ENCODE results near the gene DLGAP1. TPM values are rescaled to one million over a fixed set of nuclear protein-coding genes. Genes with fewer than 3 reads are reported as not detected.

Gene DLGAP1
- total and polyA plus RNA-seq, 5 donors = 0.11 to 0.31 (median 0.20) TPM; not detected in 1

- H3K27ac ChIP-seq (ENCODE audit: low read length) = no peak overlapping the region
- H3K9me3 ChIP-seq (ENCODE audit: control insufficient read depth, low read length) = no peaks in the 10 kb centered on the region
- intact Hi-C loops (cut with DNase I) = no loop called here
- 79% methylated on average over 4 of the region's 4 CpGs for WGBS
- no peak for DNase-seq
- no peaks in the 10 kb centered on the region for H3K27me3 ChIP-seq (ENCODE audit: control insufficient read depth, insufficient read depth)
- ATAC-seq = no peak
- H3K4me1 ChIP-seq (ENCODE audit: control insufficient read depth, insufficient read depth, low read length) = no peaks in the 10 kb centered on the region
- H3K4me3 ChIP-seq (ENCODE audit: low read length) = no peak overlapping the region
Observed at GRCh38 chr18:4078246-4078645, 376.9 kb downstream of the DLGAP1 start.

- no peak for DNase-seq
- ATAC-seq = no peak
- intact Hi-C loops (cut with DNase I) = no loop called here
- Histone ChIP-seq H3K27me3 (ENCODE audit: control insufficient read depth, insufficient read depth) (no peaks in the 10 kb centered on the region), H3K4me1 (ENCODE audit: control insufficient read depth, insufficient read depth, low read length) (no peaks in the 10 kb centered on the region), H3K4me3 (ENCODE audit: low read length) (no peak overlapping the region), H3K27ac (ENCODE audit: low read length) (no peak overlapping the region), H3K9me3 (ENCODE audit: control insufficient read depth, low read length) (no peaks in the 10 kb centered on the region)
- 69% methylated on average over 2 of the region's 2 CpGs for WGBS
Observed at GRCh38 chr18:4077721-4078120, 377.4 kb downstream of the DLGAP1 start.

- no peaks in the 10 kb centered on the region for H3K27me3 ChIP-seq (ENCODE audit: control insufficient read depth, insufficient read depth)
Observed at GRCh38 chr18:4077204-4077603, 377.9 kb downstream of the DLGAP1 start.

GRCh38 chr18:4074647-4075046 is 380.5 kb downstream of the DLGAP1 start:
- no peak overlapping the region for H3K27ac ChIP-seq (ENCODE audit: low read length)
- no peaks in the 10 kb centered on the region for H3K4me1 ChIP-seq (ENCODE audit: control insufficient read depth, insufficient read depth, low read length)
- H3K4me3 ChIP-seq (ENCODE audit: low read length) = no peak overlapping the region
- no peaks in the 10 kb centered on the region for H3K27me3 ChIP-seq (ENCODE audit: control insufficient read depth, insufficient read depth)
- 84% methylated on average over 3 of the region's 3 CpGs for WGBS
- DNase-seq (no peak), ATAC-seq (no peak)
- no peaks in the 10 kb centered on the region for H3K9me3 ChIP-seq (ENCODE audit: control insufficient read depth, low read length)
- intact Hi-C loops (cut with DNase I) = no loop called here

More at GRCh38 chr18:4077204-4077603, 377.9 kb downstream of the DLGAP1 start:
- H3K4me3 ChIP-seq (ENCODE audit: low read length) = no peak overlapping the region
- H3K27ac ChIP-seq (ENCODE audit: low read length) = no peak overlapping the region
- intact Hi-C loops (cut with DNase I) = no loop called here
- 45% methylated on average over 2 of the region's 2 CpGs for WGBS
- ATAC-seq (no peak), DNase-seq (no peak)
- no peaks in the 10 kb centered on the region for H3K4me1 ChIP-seq (ENCODE audit: control insufficient read depth, insufficient read depth, low read length)
- H3K9me3 ChIP-seq (ENCODE audit: control insufficient read depth, low read length) = no peaks in the 10 kb centered on the region

GRCh38 chr18:4069183-4069582 is 385.9 kb downstream of the DLGAP1 start:
- intact Hi-C loops (cut with DNase I) = loop anchor here in 2 of 4 donors (5.0 kb wide), 1 partner anchor 297 kb away; no protein-coding TSS in a partner anchor
- DNase-seq (no peak), ATAC-seq (no peak)
- H3K9me3 ChIP-seq (ENCODE audit: control insufficient read depth, low read length) = no peaks in the 10 kb centered on the region
- no peak overlapping the region for H3K4me3 ChIP-seq (ENCODE audit: low read length)
- H3K27me3 ChIP-seq (ENCODE audit: control insufficient read depth, insufficient read depth) = no peaks in the 10 kb centered on the region
- WGBS = 72% methylated on average over 6 of the region's 6 CpGs
- H3K4me1 ChIP-seq (ENCODE audit: control insufficient read depth, insufficient read depth, low read length) = no peaks in the 10 kb centered on the region
- no peak overlapping the region for H3K27ac ChIP-seq (ENCODE audit: low read length)

GRCh38 chr18:4068552-4069158 is 386.5 kb downstream of the DLGAP1 start:
- Histone ChIP-seq H3K4me3 (ENCODE audit: low read length) (no peak overlapping the region), H3K27me3 (ENCODE audit: control insufficient read depth, insufficient read depth) (no peaks in the 10 kb centered on the region), H3K27ac (ENCODE audit: low read length) (no peak overlapping the region), H3K9me3 (ENCODE audit: control insufficient read depth, low read length) (no peaks in the 10 kb centered on the region), H3K4me1 (ENCODE audit: control insufficient read depth, insufficient read depth, low read length) (no peaks in the 10 kb centered on the region)
- DNase-seq = no peak
- intact Hi-C loops (cut with DNase I) = loop anchor here in 2 of 4 donors (5.0 kb wide), 1 partner anchor 296 kb away; no protein-coding TSS in a partner anchor
- ATAC-seq = no peak
- 19% methylated on average over 5 of the region's 5 CpGs for WGBS

GRCh38 chr18:4063545-4063944 is 391.6 kb downstream of the DLGAP1 start:
- H3K4me3 ChIP-seq (ENCODE audit: low read length) = no peak overlapping the region
- H3K4me1 ChIP-seq (ENCODE audit: control insufficient read depth, insufficient read depth, low read length) = no peaks in the 10 kb centered on the region
- DNase-seq = no peak
- intact Hi-C loops (cut with DNase I) = no loop called here
- no peak overlapping the region for H3K27ac ChIP-seq (ENCODE audit: low read length)
- H3K27me3 ChIP-seq (ENCODE audit: control insufficient read depth, insufficient read depth) = no peaks in the 10 kb centered on the region
- no peaks in the 10 kb centered on the region for H3K9me3 ChIP-seq (ENCODE audit: control insufficient read depth, low read length)
- ATAC-seq = no peak

- H3K4me1 ChIP-seq (ENCODE audit: control insufficient read depth, insufficient read depth, low read length) = no peaks in the 10 kb centered on the region
- ATAC-seq (no peak), DNase-seq (no peak)
- no peaks in the 10 kb centered on the region for H3K9me3 ChIP-seq (ENCODE audit: control insufficient read depth, low read length)
- H3K27me3 ChIP-seq (ENCODE audit: control insufficient read depth, insufficient read depth) = no peaks in the 10 kb centered on the region
- H3K27ac ChIP-seq (ENCODE audit: low read length) = no peak overlapping the region
- intact Hi-C loops (cut with DNase I) = no loop called here
- H3K4me3 ChIP-seq (ENCODE audit: low read length) = no peak overlapping the region
- 62% methylated on average over 5 of the region's 5 CpGs for WGBS
Observed at GRCh38 chr18:4060427-4061281, 394.5 kb downstream of the DLGAP1 start.

- Histone ChIP-seq H3K4me3 (ENCODE audit: low read length) (no peak overlapping the region), H3K27me3 (ENCODE audit: control insufficient read depth, insufficient read depth) (no peaks in the 10 kb centered on the region), H3K9me3 (ENCODE audit: control insufficient read depth, low read length) (no peaks in the 10 kb centered on the region), H3K4me1 (ENCODE audit: control insufficient read depth, insufficient read depth, low read length) (no peaks in the 10 kb centered on the region), H3K27ac (ENCODE audit: low read length) (no peak overlapping the region)
- intact Hi-C loops (cut with DNase I) = no loop called here
- no peak for DNase-seq
- 89% methylated on average over 1 of the region's 1 CpG for WGBS
- no peak for ATAC-seq
Observed at GRCh38 chr18:4058179-4058578, 396.9 kb downstream of the DLGAP1 start.

- Histone ChIP-seq H3K9me3 (ENCODE audit: control insufficient read depth, low read length) (no peaks in the 10 kb centered on the region), H3K4me1 (ENCODE audit: control insufficient read depth, insufficient read depth, low read length) (no peaks in the 10 kb centered on the region), H3K4me3 (ENCODE audit: low read length) (no peak overlapping the region), H3K27me3 (ENCODE audit: control insufficient read depth, insufficient read depth) (no peaks in the 10 kb centered on the region), H3K27ac (ENCODE audit: low read length) (no peak overlapping the region)
- 68% methylated on average over 7 of the region's 7 CpGs for WGBS
- DNase-seq (no peak), ATAC-seq (no peak)
- intact Hi-C loops (cut with DNase I) = no loop called here
Observed at GRCh38 chr18:4040391-4041092, 414.6 kb downstream of the DLGAP1 start.

GRCh38 chr18:4035521-4035920 is 419.6 kb downstream of the DLGAP1 start:
- Histone ChIP-seq H3K4me1 (ENCODE audit: control insufficient read depth, insufficient read depth, low read length) (no peaks in the 10 kb centered on the region), H3K4me3 (ENCODE audit: low read length) (no peak overlapping the region), H3K27me3 (ENCODE audit: control insufficient read depth, insufficient read depth) (no peaks in the 10 kb centered on the region), H3K9me3 (ENCODE audit: control insufficient read depth, low read length) (no peaks in the 10 kb centered on the region), H3K27ac (ENCODE audit: low read length) (no peak overlapping the region)
- intact Hi-C loops (cut with DNase I) = no loop called here
- DNase-seq (no peak), ATAC-seq (no peak)
- 58% methylated on average over 6 of the region's 6 CpGs for WGBS
